Lung (tissue), 12 donors: Measurements from ENCODE around the gene DTX4. TPM values are rescaled to one million over a fixed set of nuclear protein-coding genes. Genes with fewer than 3 reads are reported as not detected.

Experiments
- ATAC-seq: fragments of 200-7000 bp; cut with Tn5 transposase; one replicate; pipeline ENCODE4 v1.9.1; 2020; ENCODE audit warnings: moderate number of reproducible peaks; ENCODE audit not compliant: insufficient read depth, low FRiP score
- DNase-seq, 3 donors: peaks; one replicate each; pipeline ENCODE4 v3.0.0-alpha.2; 2013 to 2017
- H3K27ac ChIP-seq, 2 donors: one replicate each; pipeline ENCODE4 v1.5.1; 2013; ENCODE audit warnings: mild to moderate bottlenecking in 2 of 2, moderate library complexity in 2 of 2, control low read depth in 1 of 2, inconsistent platforms in 1 of 2, low read depth in 1 of 2, low read length in 1 of 2
- H3K27me3 ChIP-seq, 3 donors: one replicate each; pipeline ENCODE4 v1.5.1; 2013; ENCODE audit warnings: low read length in 2 of 3; ENCODE audit not compliant: control insufficient read depth in 3 of 3, insufficient read depth in 3 of 3
- H3K36me3 ChIP-seq, 4 donors: one replicate each; pipeline ENCODE4 v1.5.1; 2013; ENCODE audit warnings: low read length in 4 of 4, mild to moderate bottlenecking in 1 of 4, moderate library complexity in 1 of 4; ENCODE audit not compliant: control insufficient read depth in 4 of 4, insufficient read depth in 4 of 4
- H3K4me1 ChIP-seq, 5 donors: one replicate each; pipeline ENCODE4 v1.5.1; 2013; ENCODE audit warnings: low read length in 5 of 5, mild to moderate bottlenecking in 2 of 5, moderate library complexity in 1 of 5; ENCODE audit not compliant: control insufficient read depth in 5 of 5, insufficient read depth in 5 of 5
- H3K4me3 ChIP-seq: one replicate; pipeline ENCODE4 v1.5.1; 2013; ENCODE audit warnings: mild to moderate bottlenecking, control low read depth, moderate library complexity
- H3K9ac ChIP-seq, 2 donors: one replicate each; pipeline ENCODE4 v1.5.1; 2013; ENCODE audit warnings: low read length in 2 of 2, control low read depth in 1 of 2; ENCODE audit not compliant: insufficient read depth in 1 of 2
- H3K9me3 ChIP-seq, 4 donors: one replicate each; pipeline ENCODE4 v1.5.1; 2013; ENCODE audit warnings: low read length in 3 of 4, mild to moderate bottlenecking in 1 of 4, moderate library complexity in 1 of 4; ENCODE audit not compliant: control insufficient read depth in 4 of 4, insufficient read depth in 3 of 4
- WGBS, 2 donors: extraction: QIAGEN DNeasy Blood & Tissue Kit; methylation state at CpG; one replicate each; pipeline ENCODE4 v1.1.7; 2013; 5-methylcytosine and 5-hydroxymethylcytosine counted together
- polyA plus RNA-seq, 2 donors: library from polyadenylated mRNA; stranded (reverse); fragments of 200-250 nt; gene quantifications; one replicate each; pipeline ENCODE4 v1.2.1, GENCODE V29; 2013
- total RNA-seq, 2 donors: library from RNA; depleted of rRNA in 1 of 2; stranded (reverse); fragments of >200 nt in 1 of 2; gene quantifications; one replicate each; pipeline ENCODE4 v1.2.1, GENCODE V29; 2014 to 2021
- TF ChIP-seq, protein P1 (sequence below): IDR thresholded peaks from 2 replicates; pipeline ENCODE4 v1.5.1; 2012; ENCODE audit warnings: mild to moderate bottlenecking; ENCODE audit errors: control extremely low read depth, extremely low read depth
- donor health status: control.
- donor health status: control.
- donor health status: Bipolar disorder and iron deficiency.
- donor health status: healthy.
- donor health status: DM: yes; HTN: yes; CAD: no.

The DTX4 gene
- total and polyA plus RNA-seq, 4 donors = 14.7 to 51.6 (median 34.8) TPM

DNA sequence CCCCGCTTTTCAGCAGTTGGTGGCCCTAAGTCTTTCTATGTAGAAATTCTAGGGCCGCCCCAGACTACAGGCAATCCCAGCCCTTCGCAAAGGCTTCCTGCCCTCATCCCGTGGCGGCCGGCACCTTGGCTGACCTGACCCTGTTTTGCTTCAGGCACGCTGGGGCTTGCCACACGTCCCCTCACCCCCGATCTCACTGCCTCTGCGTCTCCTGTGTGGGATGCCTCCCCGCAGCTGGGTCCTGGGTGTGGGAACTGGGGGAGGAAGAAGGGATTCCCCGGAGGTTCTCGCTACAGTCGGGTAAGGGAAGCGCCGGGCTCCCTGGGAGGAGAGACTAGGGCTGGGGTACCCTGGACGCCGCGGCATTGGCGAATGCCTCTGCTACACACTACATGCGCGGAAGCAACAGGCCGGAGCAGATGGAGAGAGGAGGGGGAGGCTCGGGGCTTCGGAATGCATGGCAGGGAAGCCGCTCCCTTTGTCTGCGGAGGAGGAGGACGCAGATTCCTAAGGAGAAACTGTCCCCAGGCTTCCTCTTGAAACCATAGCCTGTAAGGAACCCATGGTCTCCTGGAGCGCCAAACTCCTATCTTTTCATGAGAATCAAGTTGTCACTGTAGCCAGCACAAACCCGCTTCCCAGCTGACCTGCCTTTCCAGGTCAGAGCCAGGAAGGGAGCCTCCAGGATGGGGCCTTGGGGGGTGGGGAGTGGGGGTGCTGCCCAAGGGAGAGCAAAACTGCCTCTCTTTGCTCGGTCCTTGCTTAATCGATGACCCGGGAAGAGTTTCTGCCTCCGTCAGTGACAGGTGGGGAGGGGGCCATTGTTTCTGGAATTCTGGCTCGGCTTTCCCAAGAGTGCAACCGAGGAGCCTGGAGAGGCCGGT lies 1.4 kb downstream of the DTX4 start:
- Histone ChIP-seq H3K4me1 (peaks cover 0 to 25% (median 16%) of the 10 kb centered on the region in 5 donors), H3K4me3 (peak overlapping the region; percentile 74), H3K36me3 (no peaks in the 10 kb centered on the region), H3K27me3 (no peaks in the 10 kb centered on the region), H3K9ac (peak overlapping the region; percentile 50 to 76), H3K9me3 (no peaks in the 10 kb centered on the region), H3K27ac (peak overlapping the region; percentile 5 to 79)
- DNase-seq = peak; percentile 74 to 81 (median 77)
- ATAC-seq = peak; percentile 16
- TF ChIP-seq, protein P1, sequence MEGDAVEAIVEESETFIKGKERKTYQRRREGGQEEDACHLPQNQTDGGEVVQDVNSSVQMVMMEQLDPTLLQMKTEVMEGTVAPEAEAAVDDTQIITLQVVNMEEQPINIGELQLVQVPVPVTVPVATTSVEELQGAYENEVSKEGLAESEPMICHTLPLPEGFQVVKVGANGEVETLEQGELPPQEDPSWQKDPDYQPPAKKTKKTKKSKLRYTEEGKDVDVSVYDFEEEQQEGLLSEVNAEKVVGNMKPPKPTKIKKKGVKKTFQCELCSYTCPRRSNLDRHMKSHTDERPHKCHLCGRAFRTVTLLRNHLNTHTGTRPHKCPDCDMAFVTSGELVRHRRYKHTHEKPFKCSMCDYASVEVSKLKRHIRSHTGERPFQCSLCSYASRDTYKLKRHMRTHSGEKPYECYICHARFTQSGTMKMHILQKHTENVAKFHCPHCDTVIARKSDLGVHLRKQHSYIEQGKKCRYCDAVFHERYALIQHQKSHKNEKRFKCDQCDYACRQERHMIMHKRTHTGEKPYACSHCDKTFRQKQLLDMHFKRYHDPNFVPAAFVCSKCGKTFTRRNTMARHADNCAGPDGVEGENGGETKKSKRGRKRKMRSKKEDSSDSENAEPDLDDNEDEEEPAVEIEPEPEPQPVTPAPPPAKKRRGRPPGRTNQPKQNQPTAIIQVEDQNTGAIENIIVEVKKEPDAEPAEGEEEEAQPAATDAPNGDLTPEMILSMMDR = no peak
- WGBS, 2 donors = 7 to 13% methylated on average over 37 of the region's 37 CpGs

GRCh38 chr11:59173964-59174663 lies 2.2 kb downstream of the DTX4 start:
- H3K9ac ChIP-seq = peak overlapping the region; percentile 50 to 76
- TF ChIP-seq, protein P1 = no peak
- H3K27me3 ChIP-seq = no peaks in the 10 kb centered on the region
- no peaks in the 10 kb centered on the region for H3K9me3 ChIP-seq
- DNase-seq (peak; percentile 68 to 87 (median 75)), ATAC-seq (peak; percentile 36)
- peak overlapping the region in 1 of 2 donors; percentile 79 for H3K27ac ChIP-seq
- H3K4me1 ChIP-seq = peaks cover 0 to 25% (median 16%) of the 10 kb centered on the region in 5 donors
- no peaks in the 10 kb centered on the region for H3K36me3 ChIP-seq
- WGBS, 2 donors = 35 to 45% methylated on average over 7 of the region's 7 CpGs
- H3K4me3 ChIP-seq = no peak overlapping the region

GRCh38 chr11:59174664-59175033 lies 2.7 kb downstream of the DTX4 start:
- ATAC-seq (no peak), DNase-seq (peak in 1 of 3 donors; percentile 16)
- WGBS, 2 donors = 65 to 69% methylated on average over 7 of the region's 7 CpGs
- Histone ChIP-seq H3K9me3 (no peaks in the 10 kb centered on the region), H3K27me3 (no peaks in the 10 kb centered on the region), H3K4me3 (no peak overlapping the region), H3K9ac (peak overlapping the region in 1 of 2 donors; percentile 2), H3K36me3 (peaks cover 0 to under 1% (median 0%) of the 10 kb centered on the region in 4 donors), H3K27ac (peak overlapping the region in 1 of 2 donors; percentile 68), H3K4me1 (peaks cover 0 to 25% (median 16%) of the 10 kb centered on the region in 5 donors)
- TF ChIP-seq, protein P1 = no peak
